ENCODE measurements around the gene ZDHHC14.

DNA sequence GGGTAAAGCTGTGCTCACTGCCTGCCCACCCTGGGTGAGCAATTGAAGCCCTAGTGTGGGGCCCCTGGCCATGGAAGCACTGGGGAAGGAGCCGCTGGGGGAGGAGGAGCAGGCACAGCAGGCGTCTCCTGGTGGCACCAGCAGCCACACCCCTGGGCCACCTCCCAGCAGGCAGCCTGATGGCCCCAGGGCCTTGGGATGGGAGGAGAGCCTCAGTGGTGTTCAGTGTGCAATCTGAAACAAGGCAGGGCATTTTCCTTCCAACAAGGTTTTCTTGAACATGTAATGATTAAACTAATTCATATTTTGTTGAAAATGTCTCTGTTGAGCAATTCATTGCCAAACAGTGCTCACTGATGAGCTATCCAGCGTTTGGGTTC is 151.0 kb downstream of the ZDHHC14 start:
- no peak for TF ChIP-seq ZNF274 (IDR thresholded peaks at IDR 0.05; ENCODE audit: low read depth, low read length)
- TF ChIP-seq YY1 (IDR thresholded peaks at IDR 0.05; ENCODE audit: insufficient read depth, insufficient read length) = no peak
